Measurements from ENCODE around the gene EXOC3L2. TPM values are rescaled to one million over a fixed set of nuclear protein-coding genes. Genes with fewer than 3 reads are reported as not detected.

Gene EXOC3L2
- total RNA-seq, 1 donor from 2014 or later, result 3.6 TPM

GRCh38 chr19:45255611-45256157 lies 10.5 kb upstream of the EXOC3L2 start:
- TF ChIP-seq CTCF (IDR thresholded peaks at IDR 0.05), result no peak
- H3K27ac ChIP-seq, result no peak overlapping the region
- ATAC-seq (no peak), DNase-seq (no peak)
- H3K27me3 ChIP-seq (ENCODE audit: low read depth), result no peaks in the 10 kb centered on the region
- H3K4me3 ChIP-seq, result no peak overlapping the region
- intact Hi-C loops (cut with DNase I), result no loop called here
- no peaks in the 10 kb centered on the region for H3K36me3 ChIP-seq
- peaks cover 23% of the 10 kb centered on the region for H3K4me1 ChIP-seq
- no peaks in the 10 kb centered on the region for H3K9me3 ChIP-seq

GRCh38 chr19:45254044-45254531 lies 8.9 kb upstream of the EXOC3L2 start:
- peak; percentile 18 for TF ChIP-seq CTCF (IDR thresholded peaks at IDR 0.05)
- no peak for DNase-seq
- Histone ChIP-seq H3K9me3 (no peaks in the 10 kb centered on the region), H3K36me3 (no peaks in the 10 kb centered on the region), H3K27ac (no peak overlapping the region), H3K4me1 (peaks cover 29% of the 10 kb centered on the region), H3K4me3 (no peak overlapping the region), H3K27me3 (ENCODE audit: low read depth) (no peaks in the 10 kb centered on the region)
- intact Hi-C loops (cut with DNase I), result no loop called here
- ATAC-seq, result no peak

GRCh38 chr19:45253396-45254027 lies 8.3 kb upstream of the EXOC3L2 start:
- no peak for TF ChIP-seq CTCF (IDR thresholded peaks at IDR 0.05)
- intact Hi-C loops (cut with DNase I), result no loop called here
- no peaks in the 10 kb centered on the region for H3K9me3 ChIP-seq
- ATAC-seq (no peak), DNase-seq (no peak)
- H3K4me1 ChIP-seq, result peaks cover 29% of the 10 kb centered on the region
- no peaks in the 10 kb centered on the region for H3K27me3 ChIP-seq (ENCODE audit: low read depth)
- H3K36me3 ChIP-seq, result no peaks in the 10 kb centered on the region
- no peak overlapping the region for H3K27ac ChIP-seq
- H3K4me3 ChIP-seq, result no peak overlapping the region

- intact Hi-C loops (cut with DNase I), result no loop called here
- no peak for TF ChIP-seq CTCF (IDR thresholded peaks at IDR 0.05)
- no peaks in the 10 kb centered on the region for H3K9me3 ChIP-seq
- no peaks in the 10 kb centered on the region for H3K36me3 ChIP-seq
- H3K27me3 ChIP-seq (ENCODE audit: low read depth), result no peaks in the 10 kb centered on the region
- peak; percentile 55 for DNase-seq
- ATAC-seq, result peak in 1 of 2 donors; percentile 47
- peak overlapping the region; percentile 68 for H3K27ac ChIP-seq
- peak overlapping the region; percentile 81 for H3K4me3 ChIP-seq
- peaks cover 33% of the 10 kb centered on the region for H3K4me1 ChIP-seq
Observed at GRCh38 chr19:45251452-45252354, 6.5 kb upstream of the EXOC3L2 start.

GRCh38 chr19:45250832-45251451 lies 5.7 kb upstream of the EXOC3L2 start, which contains the start of gene MARK4:
MARK4 (plus strand) TSS chr19:45251271; CDS start chr19:45251589, 318 bp downstream.
- peak; percentile 65 for DNase-seq
- peak within 1 kb of the TSS; percentile 81 for H3K4me3 ChIP-seq
- intact Hi-C loops (cut with DNase I), result no loop called here
- peak within 1 kb of the TSS; percentile 68 for H3K27ac ChIP-seq
- no peaks in the 10 kb centered on the region for H3K9me3 ChIP-seq
- ATAC-seq, result peak; percentile 67 to 78
- peaks cover 33% of the 10 kb centered on the region for H3K4me1 ChIP-seq
- H3K27me3 ChIP-seq (ENCODE audit: low read depth), result no peaks in the 10 kb centered on the region
- no peaks in the 10 kb centered on the region for H3K36me3 ChIP-seq
- no peak for TF ChIP-seq CTCF (IDR thresholded peaks at IDR 0.05)

Measured in lower lobe of right lung (tissue), 2 donors.